PC-3 (cell line): ENCODE data around the gene ZBED6.

ENCODE experiments used
- CTCF ChIP-seq: fragments of 300-600 bp; sonication (generic); conservative IDR thresholded peaks from 2 replicates; pipeline ENCODE4 v1.5.1; 2017; ENCODE audit warnings: antibody characterized with exemption, low read depth, mild to moderate bottlenecking, low read length
- EZH2 ChIP-seq: fragments of 300-600 bp; sonication (generic); IDR thresholded peaks from one replicate; pipeline ENCODE4 v1.6.1; 2017; ENCODE audit warnings: antibody characterized with exemption, mild to moderate bottlenecking, low read length; ENCODE audit not compliant: unreplicated experiment

GRCh38 chr1:203799971-203800370 lies 4.5 kb downstream of the ZBED6 start:
- TF ChIP-seq CTCF (no peak), EZH2 (no peak)
